CD4-positive, CD25-positive, alpha-beta regulatory T cell (primary cell): ENCODE measurements around the gene MCM10. TPM values are rescaled to one million over a fixed set of nuclear protein-coding genes. Genes with fewer than 3 reads are reported as not detected.

Experiments
- ATAC-seq, 2 donors: fragments of 150-1000 bp; cut with Tn5 transposase; one replicate each; pipeline ENCODE4 v1.10.0; 2021; ENCODE audit warnings: low read depth in 2 of 2, moderate number of reproducible peaks in 2 of 2, moderate library complexity in 1 of 2
- DNase-seq, 3 donors: peaks; one replicate each; pipeline versions ENCODE4 v3.0.0 to v3.0.0-alpha.2; 2012 to 2022; ENCODE audit warnings: mixed read lengths in 1 of 3
- H3K27ac ChIP-seq: one replicate; pipeline ENCODE4 v1.7.0; 2013; ENCODE audit warnings: mild to moderate bottlenecking, low read length; ENCODE audit not compliant: insufficient read depth, poor library complexity, severe bottlenecking
- H3K27me3 ChIP-seq: one replicate; pipeline ENCODE4 v1.7.0; 2013; ENCODE audit warnings: low read length; ENCODE audit not compliant: control insufficient read depth, insufficient read depth
- H3K36me3 ChIP-seq: one replicate; pipeline ENCODE4 v1.7.0; 2013; ENCODE audit warnings: mild to moderate bottlenecking, low read length, moderate library complexity; ENCODE audit not compliant: control insufficient read depth, insufficient read depth
- H3K4me1 ChIP-seq: 2 replicates; pipeline ENCODE4 v1.7.0; 2013; ENCODE audit warnings: mild to moderate bottlenecking, low read length; ENCODE audit not compliant: insufficient read depth, control insufficient read depth, poor library complexity, severe bottlenecking
- H3K4me3 ChIP-seq: one replicate; pipeline ENCODE4 v1.7.0; 2013; ENCODE audit warnings: low read depth, mild to moderate bottlenecking, low read length, moderate library complexity
- H3K9me3 ChIP-seq, 2 experiments: 1 replicate in 1 of 2; 2 replicates in 1 of 2; pipeline ENCODE4 v1.7.0; 2013; ENCODE audit warnings: low read length in 2 of 2, mild to moderate bottlenecking in 1 of 2, moderate library complexity in 1 of 2; ENCODE audit not compliant: control insufficient read depth in 2 of 2
- H3K27ac Mint-ChIP-seq, 3 donors: one replicate each; pipeline ENCODE4 v1.8.0; 2020 to 2022; ENCODE audit warnings: mild to moderate bottlenecking in 3 of 3, mixed read lengths in 3 of 3, moderate library complexity in 2 of 3
- H3K27me3 Mint-ChIP-seq: one replicate; pipeline ENCODE4 v1.8.0; 2022; ENCODE audit warnings: mild to moderate bottlenecking, mixed read lengths
- H3K36me3 Mint-ChIP-seq: one replicate; pipeline ENCODE4 v1.8.0; 2020; ENCODE audit warnings: mixed read lengths
- H3K4me1 Mint-ChIP-seq, 4 donors: one replicate each; pipeline ENCODE4 v1.8.0; 2020 to 2022; ENCODE audit warnings: mixed read lengths in 4 of 4, mild to moderate bottlenecking in 1 of 4
- H3K4me3 Mint-ChIP-seq, 4 donors: one replicate each; pipeline ENCODE4 v1.8.0; 2020 to 2022; ENCODE audit warnings: mild to moderate bottlenecking in 4 of 4, mixed read lengths in 4 of 4, moderate library complexity in 3 of 4
- H3K9me3 Mint-ChIP-seq, 7 donors: one replicate each; pipeline ENCODE4 v1.8.0; 2020 to 2022; ENCODE audit warnings: mixed read lengths in 7 of 7, mild to moderate bottlenecking in 3 of 7, moderate library complexity in 2 of 7
- polyA plus RNA-seq, 4 donors: library from polyadenylated mRNA; unstranded; fragments of 300-500 nt; fragmentation: Illumina TruSeq; gene quantifications; one replicate each; pipeline ENCODE4 v1.2.3, GENCODE V29; 2021
- total RNA-seq: library from RNA; stranded (reverse); gene quantifications from one replicate; pipeline ENCODE4 v1.2.3, GENCODE V29; 2022

MCM10 gene
- total and polyA plus RNA-seq, 5 donors from 2014 or later: 0.19 to 2.1 (median 0.52) TPM

DNA sequence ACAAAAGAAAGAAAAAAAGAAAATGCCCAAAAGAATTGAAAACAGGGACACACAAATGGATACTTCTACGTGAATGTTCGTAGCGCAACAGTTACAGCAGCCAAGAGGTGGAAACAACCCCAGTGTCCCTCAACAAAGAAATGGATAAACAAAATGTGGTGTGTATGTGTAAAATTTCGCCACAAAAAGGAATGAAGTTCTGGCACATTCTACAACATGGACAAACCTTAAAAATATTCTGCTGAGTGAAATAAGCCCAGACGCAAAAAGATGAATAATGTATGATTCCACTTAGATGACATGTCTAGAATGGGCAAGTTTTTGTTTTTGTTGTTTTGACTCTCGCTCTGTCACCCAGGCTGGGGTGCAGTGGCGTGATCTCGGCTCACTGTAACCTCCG is 61.9 kb downstream of the MCM10 start:
- Mint-ChIP-seq H3K36me3 (no peaks in the 10 kb centered on the region), H3K27me3 (peaks cover 6% of the 10 kb centered on the region), H3K9me3 (peaks cover 0 to 4% (median 0%) of the 10 kb centered on the region in 7 donors), H3K27ac (no peak overlapping the region), H3K4me3 (no peak overlapping the region), H3K4me1 (no peaks in the 10 kb centered on the region)
- H3K4me3 ChIP-seq: no peak overlapping the region
- H3K27ac ChIP-seq: no peak overlapping the region
- no peaks in the 10 kb centered on the region for H3K36me3 ChIP-seq
- H3K27me3 ChIP-seq: no peaks in the 10 kb centered on the region
- DNase-seq (no peak), ATAC-seq (no peak)
- H3K9me3 ChIP-seq: no peaks in the 10 kb centered on the region
- no peaks in the 10 kb centered on the region for H3K4me1 ChIP-seq

DNA sequence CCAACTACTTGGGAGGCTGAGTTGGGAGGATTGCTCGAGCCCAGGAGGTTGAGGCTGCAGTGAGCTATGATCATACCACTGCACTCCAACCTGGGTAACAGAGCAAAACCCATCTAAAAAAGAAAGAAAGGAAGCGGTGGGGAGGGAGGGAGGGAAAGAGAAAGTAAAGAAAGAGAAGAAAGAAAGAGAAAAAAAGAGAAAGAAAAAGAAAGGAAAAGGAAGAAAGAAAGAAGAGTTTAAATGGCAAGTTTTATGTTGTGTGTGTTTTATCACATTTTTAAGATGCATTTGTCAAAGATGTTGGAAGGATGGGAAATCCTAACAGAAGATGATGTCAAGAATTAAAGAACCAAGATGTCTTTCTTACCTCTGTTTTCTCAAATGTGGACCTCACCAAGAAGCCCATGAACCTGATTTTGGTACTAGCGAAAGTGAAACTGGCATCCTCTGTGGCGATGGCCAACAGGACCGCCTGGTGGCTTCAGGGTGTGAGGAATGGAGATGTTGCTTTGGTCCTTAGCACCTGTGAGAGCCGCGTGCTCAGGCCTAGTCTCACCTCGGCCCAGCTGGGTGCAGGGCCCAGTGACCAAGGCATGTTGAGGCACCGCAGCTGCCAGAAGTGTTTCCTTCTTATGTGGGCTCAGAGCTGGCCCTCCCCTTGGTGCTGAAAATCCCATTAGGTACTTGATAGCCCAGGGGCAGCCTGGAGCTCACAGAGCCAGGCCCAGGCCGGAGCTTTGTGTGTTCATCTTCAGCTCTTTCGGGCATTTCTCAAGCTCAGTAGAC is 63.0 kb downstream of the MCM10 start:
- H3K4me1 Mint-ChIP-seq: no peaks in the 10 kb centered on the region
- H3K27ac Mint-ChIP-seq: no peak overlapping the region
- ATAC-seq (no peak), DNase-seq (no peak)
- peaks cover 6% of the 10 kb centered on the region for H3K27me3 Mint-ChIP-seq
- Histone ChIP-seq H3K4me3 (no peak overlapping the region), H3K36me3 (no peaks in the 10 kb centered on the region), H3K4me1 (no peaks in the 10 kb centered on the region), H3K27ac (no peak overlapping the region), H3K9me3 (no peaks in the 10 kb centered on the region), H3K27me3 (no peaks in the 10 kb centered on the region)
- H3K36me3 Mint-ChIP-seq: no peaks in the 10 kb centered on the region
- no peak overlapping the region for H3K4me3 Mint-ChIP-seq
- H3K9me3 Mint-ChIP-seq: peaks cover 0 to 4% (median 0%) of the 10 kb centered on the region in 7 donors

DNA sequence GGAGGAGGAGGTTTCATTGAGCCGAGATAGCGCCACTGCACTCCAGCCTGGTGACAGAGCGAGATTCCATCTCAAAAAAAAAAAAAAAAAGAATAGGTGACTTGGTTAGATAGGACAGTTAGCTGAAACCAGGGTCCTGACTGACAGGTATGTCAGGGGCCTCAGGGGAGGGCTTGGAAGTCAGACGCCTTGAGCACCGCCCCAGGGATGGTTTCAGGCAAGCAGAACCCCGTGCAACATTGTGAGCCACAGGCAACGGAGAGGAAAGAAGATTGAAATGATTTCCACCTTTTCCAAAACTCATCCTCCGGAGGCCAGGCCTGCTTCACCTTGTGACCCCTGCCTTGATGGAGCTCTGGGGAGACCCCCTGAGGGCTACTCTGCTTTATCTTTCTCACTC is 64.2 kb downstream of the MCM10 start:
- no peaks in the 10 kb centered on the region for H3K4me1 ChIP-seq
- H3K27me3 ChIP-seq: no peaks in the 10 kb centered on the region
- DNase-seq: no peak
- no peaks in the 10 kb centered on the region for H3K4me1 Mint-ChIP-seq
- no peak overlapping the region for H3K27ac ChIP-seq
- H3K9me3 Mint-ChIP-seq: peaks cover 0 to 4% (median 0%) of the 10 kb centered on the region in 7 donors
- no peak overlapping the region for H3K4me3 Mint-ChIP-seq
- no peaks in the 10 kb centered on the region for H3K36me3 Mint-ChIP-seq
- no peak overlapping the region for H3K27ac Mint-ChIP-seq
- no peaks in the 10 kb centered on the region for H3K9me3 ChIP-seq
- H3K27me3 Mint-ChIP-seq: peaks cover 6% of the 10 kb centered on the region
- ATAC-seq: no peak
- H3K36me3 ChIP-seq: no peaks in the 10 kb centered on the region
- no peak overlapping the region for H3K4me3 ChIP-seq

DNA sequence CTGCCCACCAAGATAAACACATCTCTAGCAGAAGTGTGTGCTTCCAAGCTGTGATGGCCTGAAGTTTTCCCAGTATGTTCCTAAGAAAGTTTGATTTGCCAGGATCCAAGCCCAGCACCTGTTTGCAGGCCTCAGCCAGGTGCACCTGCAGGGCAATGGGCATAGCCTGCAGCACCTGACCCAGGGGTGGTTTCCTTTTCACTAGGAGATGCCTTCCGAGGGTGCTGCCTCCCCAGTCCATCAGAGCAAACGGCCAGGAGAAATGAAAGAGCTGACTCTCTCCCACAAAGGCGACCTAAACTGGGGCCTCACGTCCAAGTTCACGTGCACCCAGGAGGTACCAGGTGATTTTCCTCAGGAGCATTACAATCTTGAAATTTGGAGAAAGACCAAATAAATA is 65.7 kb downstream of the MCM10 start:
- peaks cover 0 to 4% (median 0%) of the 10 kb centered on the region in 7 donors for H3K9me3 Mint-ChIP-seq
- H3K4me1 Mint-ChIP-seq: no peaks in the 10 kb centered on the region
- H3K4me3 ChIP-seq: no peak overlapping the region
- no peaks in the 10 kb centered on the region for H3K4me1 ChIP-seq
- peaks cover 6% of the 10 kb centered on the region for H3K27me3 Mint-ChIP-seq
- H3K27ac ChIP-seq: no peak overlapping the region
- no peaks in the 10 kb centered on the region for H3K36me3 Mint-ChIP-seq
- no peak overlapping the region for H3K27ac Mint-ChIP-seq
- H3K9me3 ChIP-seq: no peaks in the 10 kb centered on the region
- no peak overlapping the region for H3K4me3 Mint-ChIP-seq
- DNase-seq: no peak
- no peaks in the 10 kb centered on the region for H3K36me3 ChIP-seq
- no peak for ATAC-seq
- no peaks in the 10 kb centered on the region for H3K27me3 ChIP-seq

DNA sequence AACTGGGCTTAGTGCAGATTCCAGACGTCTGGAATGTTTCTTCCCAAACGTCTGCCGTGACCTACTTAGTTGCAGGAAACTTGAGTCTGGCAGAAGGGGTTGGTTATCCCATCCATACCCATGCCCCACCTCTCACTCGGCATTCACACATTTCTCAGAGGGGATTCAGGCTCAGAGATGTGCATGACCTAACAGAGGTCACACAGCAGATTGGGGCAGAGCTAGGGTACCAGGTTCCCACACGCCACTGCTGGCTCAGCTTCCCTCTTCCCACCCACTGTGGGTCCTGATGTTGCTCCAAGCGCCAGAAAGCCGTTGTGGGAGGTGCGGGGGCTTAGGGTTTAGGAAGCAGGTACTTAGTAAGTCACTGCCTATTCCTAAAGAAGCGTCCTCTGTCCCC is 69.8 kb downstream of the MCM10 start:
- ATAC-seq (no peak), DNase-seq (no peak)
- Histone ChIP-seq H3K9me3 (no peaks in the 10 kb centered on the region), H3K4me1 (no peaks in the 10 kb centered on the region), H3K36me3 (no peaks in the 10 kb centered on the region), H3K4me3 (no peak overlapping the region), H3K27ac (no peak overlapping the region), H3K27me3 (no peaks in the 10 kb centered on the region)
- Mint-ChIP-seq H3K9me3 (no peaks in the 10 kb centered on the region), H3K4me1 (no peaks in the 10 kb centered on the region), H3K36me3 (no peaks in the 10 kb centered on the region), H3K4me3 (no peak overlapping the region), H3K27me3 (peaks cover 6% of the 10 kb centered on the region), H3K27ac (peak overlapping the region in 1 of 3 donors; percentile 48)

DNA sequence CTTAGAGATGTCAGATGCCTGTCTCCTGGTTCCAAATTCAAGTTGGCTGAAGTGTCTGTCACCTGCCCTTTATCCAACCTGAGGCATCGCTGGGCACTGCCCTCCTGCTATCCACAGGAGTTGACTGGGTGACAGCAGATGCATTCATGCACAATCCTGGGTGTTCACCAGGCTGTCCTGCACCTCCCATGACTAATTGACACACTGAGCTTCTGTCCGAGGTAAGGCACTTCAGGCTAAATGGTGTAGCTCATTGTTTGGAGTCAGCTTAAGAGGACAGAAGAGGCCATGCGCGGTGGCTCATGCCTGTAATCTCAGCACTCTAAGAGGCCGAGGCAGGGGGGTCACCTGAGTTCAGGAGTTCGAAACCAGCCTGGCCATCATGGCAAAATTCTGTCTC is 70.5 kb downstream of the MCM10 start:
- no peaks in the 10 kb centered on the region for H3K9me3 ChIP-seq
- no peak overlapping the region for H3K4me3 ChIP-seq
- H3K4me1 Mint-ChIP-seq: no peaks in the 10 kb centered on the region
- no peak overlapping the region for H3K27ac ChIP-seq
- no peak for DNase-seq
- no peaks in the 10 kb centered on the region for H3K9me3 Mint-ChIP-seq
- no peaks in the 10 kb centered on the region for H3K4me1 ChIP-seq
- H3K27me3 ChIP-seq: no peaks in the 10 kb centered on the region
- no peak overlapping the region for H3K4me3 Mint-ChIP-seq
- no peak for ATAC-seq
- no peaks in the 10 kb centered on the region for H3K36me3 ChIP-seq
- H3K36me3 Mint-ChIP-seq: no peaks in the 10 kb centered on the region
- H3K27ac Mint-ChIP-seq: no peak overlapping the region
- H3K27me3 Mint-ChIP-seq: peaks cover 6% of the 10 kb centered on the region

DNA sequence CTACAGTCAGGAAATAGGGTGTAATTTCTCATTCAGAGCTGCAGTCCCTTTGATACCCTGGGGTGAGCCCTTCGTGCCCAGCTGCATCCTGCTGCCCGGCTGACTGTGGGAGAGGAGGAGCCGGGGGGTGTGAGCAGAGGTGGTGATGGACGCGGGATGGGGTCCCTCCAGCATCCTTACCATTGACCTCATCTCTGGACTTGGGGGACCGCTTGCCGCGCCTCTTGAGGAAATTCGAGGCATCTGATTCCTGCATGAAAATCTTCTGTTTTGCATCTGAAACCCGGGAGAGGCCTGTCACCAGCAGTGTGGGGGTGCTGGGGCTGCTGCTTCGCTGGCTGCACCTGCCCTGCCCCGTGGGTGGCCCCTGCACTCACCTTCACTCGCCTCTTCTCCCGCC is 72.0 kb downstream of the MCM10 start:
- H3K4me3 ChIP-seq: no peak overlapping the region
- no peak overlapping the region for H3K27ac ChIP-seq
- ATAC-seq: no peak
- H3K4me1 Mint-ChIP-seq: no peaks in the 10 kb centered on the region
- no peaks in the 10 kb centered on the region for H3K9me3 Mint-ChIP-seq
- no peaks in the 10 kb centered on the region for H3K4me1 ChIP-seq
- no peaks in the 10 kb centered on the region for H3K27me3 Mint-ChIP-seq
- no peak overlapping the region for H3K27ac Mint-ChIP-seq
- no peak for DNase-seq
- no peaks in the 10 kb centered on the region for H3K36me3 ChIP-seq
- no peaks in the 10 kb centered on the region for H3K9me3 ChIP-seq
- no peaks in the 10 kb centered on the region for H3K36me3 Mint-ChIP-seq
- no peak overlapping the region for H3K4me3 Mint-ChIP-seq
- no peaks in the 10 kb centered on the region for H3K27me3 ChIP-seq

DNA sequence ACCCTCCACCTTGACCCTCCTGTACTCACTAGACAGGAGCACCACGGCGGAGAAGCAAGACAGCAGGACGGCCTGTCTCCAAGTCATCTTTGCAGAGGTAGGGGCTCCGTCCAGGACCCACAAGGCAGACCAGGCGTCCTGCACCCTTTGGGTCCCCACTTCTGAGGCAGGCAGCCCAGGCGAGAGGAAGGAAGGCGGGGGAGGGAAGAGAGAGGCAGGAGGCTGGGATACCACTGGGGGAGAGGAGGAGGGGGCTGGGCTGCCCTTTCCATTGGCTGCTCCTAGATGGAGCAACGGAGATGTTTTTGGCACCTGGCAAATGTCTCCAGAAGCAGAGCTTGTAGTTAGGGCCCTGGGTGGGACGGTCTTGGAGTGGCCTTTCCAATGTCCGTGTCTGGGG is 72.8 kb downstream of the MCM10 start, which contains the start of gene UCMA:
TSS of gene UCMA (minus strand) at position 203 of the 400 bp plus-strand sequence. CDS start at position 87, 116 bp downstream.
- no peaks in the 10 kb centered on the region for H3K27me3 Mint-ChIP-seq
- no peaks in the 10 kb centered on the region for H3K4me1 Mint-ChIP-seq
- no peak within 1 kb of the TSS for H3K27ac ChIP-seq
- no peaks in the 10 kb centered on the region for H3K36me3 Mint-ChIP-seq
- H3K4me3 Mint-ChIP-seq: no peak within 1 kb of the TSS
- no peaks in the 10 kb centered on the region for H3K9me3 ChIP-seq
- no peaks in the 10 kb centered on the region for H3K27me3 ChIP-seq
- no peak for DNase-seq
- no peaks in the 10 kb centered on the region for H3K4me1 ChIP-seq
- no peak within 1 kb of the TSS for H3K27ac Mint-ChIP-seq
- H3K4me3 ChIP-seq: no peak within 1 kb of the TSS
- H3K36me3 ChIP-seq: no peaks in the 10 kb centered on the region
- ATAC-seq: no peak
- no peaks in the 10 kb centered on the region for H3K9me3 Mint-ChIP-seq
